ENCODE measurements around the gene SDS.

DNA sequence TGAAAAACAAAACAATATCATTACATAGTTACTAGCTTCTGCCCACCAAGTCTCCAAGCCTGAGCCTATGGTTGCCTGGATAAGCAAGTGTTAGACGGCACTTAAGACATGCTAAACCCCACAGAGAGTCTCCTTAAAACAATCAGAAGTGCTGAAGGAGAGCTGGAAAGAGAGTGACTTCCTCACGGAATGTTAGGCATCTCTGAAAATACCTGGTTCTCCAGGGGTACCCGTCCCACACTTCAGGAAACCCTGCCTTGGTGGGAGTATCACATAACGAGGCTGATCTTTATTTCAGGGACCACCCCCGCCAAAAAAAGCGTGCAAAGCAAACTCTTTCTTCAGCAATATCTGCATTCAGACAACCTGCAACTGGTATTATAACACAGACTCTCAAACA is 49.6 kb upstream of the SDS start:
- TF ChIP-seq, protein P1, sequence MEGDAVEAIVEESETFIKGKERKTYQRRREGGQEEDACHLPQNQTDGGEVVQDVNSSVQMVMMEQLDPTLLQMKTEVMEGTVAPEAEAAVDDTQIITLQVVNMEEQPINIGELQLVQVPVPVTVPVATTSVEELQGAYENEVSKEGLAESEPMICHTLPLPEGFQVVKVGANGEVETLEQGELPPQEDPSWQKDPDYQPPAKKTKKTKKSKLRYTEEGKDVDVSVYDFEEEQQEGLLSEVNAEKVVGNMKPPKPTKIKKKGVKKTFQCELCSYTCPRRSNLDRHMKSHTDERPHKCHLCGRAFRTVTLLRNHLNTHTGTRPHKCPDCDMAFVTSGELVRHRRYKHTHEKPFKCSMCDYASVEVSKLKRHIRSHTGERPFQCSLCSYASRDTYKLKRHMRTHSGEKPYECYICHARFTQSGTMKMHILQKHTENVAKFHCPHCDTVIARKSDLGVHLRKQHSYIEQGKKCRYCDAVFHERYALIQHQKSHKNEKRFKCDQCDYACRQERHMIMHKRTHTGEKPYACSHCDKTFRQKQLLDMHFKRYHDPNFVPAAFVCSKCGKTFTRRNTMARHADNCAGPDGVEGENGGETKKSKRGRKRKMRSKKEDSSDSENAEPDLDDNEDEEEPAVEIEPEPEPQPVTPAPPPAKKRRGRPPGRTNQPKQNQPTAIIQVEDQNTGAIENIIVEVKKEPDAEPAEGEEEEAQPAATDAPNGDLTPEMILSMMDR (IDR thresholded peaks at IDR 0.05), result no peak
- no peak for TF ChIP-seq EP300 (IDR thresholded peaks at IDR 0.05)
- TF ChIP-seq POLR2A (IDR thresholded peaks at IDR 0.05), result no peak
